Mucosa of descending colon (tissue), 3 donors: Measurements from ENCODE around the gene HADHA. TPM values are rescaled to one million over a fixed set of nuclear protein-coding genes. Genes with fewer than 3 reads are reported as not detected.

Source experiments
- ATAC-seq: fragments of 200-7000 bp; cut with Tn5 transposase; one replicate; pipeline ENCODE4 v1.9.1; 2020; ENCODE audit warnings: mild to moderate bottlenecking, moderate library complexity
- DNase-seq, 3 donors: peaks; one replicate each; pipeline ENCODE4 v3.0.0-alpha.2; 2020
- H3K36me3 ChIP-seq: fragments of 200-600 bp; one replicate; pipeline ENCODE4 v1.8.0; 2021; ENCODE audit warnings: low read depth, mild to moderate bottlenecking
- H3K4me1 ChIP-seq: fragments of 200-600 bp; one replicate; pipeline ENCODE4 v1.8.0; 2021; ENCODE audit warnings: low read depth, mild to moderate bottlenecking
- H3K4me3 ChIP-seq: fragments of 200-600 bp; one replicate; pipeline ENCODE4 v1.8.0; 2021; ENCODE audit warnings: mild to moderate bottlenecking
- H3K9me3 ChIP-seq: fragments of 200-600 bp; one replicate; pipeline ENCODE4 v1.8.0; 2021; ENCODE audit warnings: mild to moderate bottlenecking
- CTCF ChIP-seq: fragments of 200-600 bp; IDR thresholded peaks from one replicate; pipeline ENCODE4 v1.8.0; 2022; ENCODE audit warnings: antibody characterized with exemption, mild to moderate bottlenecking
- intact Hi-C, 2 donors: fragments of 100-400 bp; cut with DNase I in 1 of 2; cut with micrococcal nuclease in 1 of 2; formaldehyde crosslinking; loops; one replicate each; pipeline versions ENCODE4 v1.11.0 to v1.11.1; 2022; cut with DNase I, micrococcal nuclease
- total RNA-seq, 3 donors: library from RNA; stranded (reverse); fragmentation: NEBNext Ultra II Directional in 2 of 3; extraction: Animal tissue kit (Norgen Biotek cat#: 25700) in 2 of 3; gene quantifications; one replicate each; pipeline versions ENCODE4 v1.2.1 to v1.2.4, GENCODE V29; 2021 to 2023
- donor health status: DM: no; HTN: no; CAD: no; lungs with moderate emphysema.
- donor health status: DM: no; HTN: no; CAD: no.
- donor health status: DM: no; HTN: yes; CAD: no.

Gene HADHA
- total RNA-seq, 3 donors from 2014 or later: 185 to 252 (median 226) TPM

GRCh38 chr2:26235089-26235488 is 9.3 kb downstream of the HADHA start:
- ATAC-seq (no peak), DNase-seq (no peak)
- intact Hi-C loops: no loop called here
- Histone ChIP-seq H3K4me3 (no peak overlapping the region), H3K9me3 (no peaks in the 10 kb centered on the region), H3K36me3 (peaks cover 5% of the 10 kb centered on the region), H3K4me1 (peaks cover 4% of the 10 kb centered on the region)
- no peak for TF ChIP-seq CTCF

GRCh38 chr2:26230806-26231205 is 13.6 kb downstream of the HADHA start:
- H3K36me3 ChIP-seq: peaks cover 5% of the 10 kb centered on the region
- H3K9me3 ChIP-seq: no peaks in the 10 kb centered on the region
- ATAC-seq (no peak), DNase-seq (no peak)
- no peak overlapping the region for H3K4me3 ChIP-seq
- intact Hi-C loops: no loop called here
- TF ChIP-seq CTCF: no peak
- no peaks in the 10 kb centered on the region for H3K4me1 ChIP-seq

- intact Hi-C loops: no loop called here
- Histone ChIP-seq H3K4me3 (no peak overlapping the region), H3K36me3 (peaks cover 5% of the 10 kb centered on the region), H3K9me3 (no peaks in the 10 kb centered on the region), H3K4me1 (no peaks in the 10 kb centered on the region)
- no peak for TF ChIP-seq CTCF
- no peak for ATAC-seq
- DNase-seq: no peak
Measured at GRCh38 chr2:26229595-26229994, 14.8 kb downstream of the HADHA start.

GRCh38 chr2:26224095-26224494 is 20.3 kb downstream of the HADHA start:
- H3K4me1 ChIP-seq: no peaks in the 10 kb centered on the region
- no peak for ATAC-seq
- intact Hi-C loops: no loop called here
- no peak for DNase-seq
- TF ChIP-seq CTCF: no peak
- peaks cover 3% of the 10 kb centered on the region for H3K36me3 ChIP-seq
- H3K4me3 ChIP-seq: no peak overlapping the region
- H3K9me3 ChIP-seq: no peaks in the 10 kb centered on the region

GRCh38 chr2:26223018-26223417 is 21.4 kb downstream of the HADHA start:
- DNase-seq: no peak
- Histone ChIP-seq H3K9me3 (no peaks in the 10 kb centered on the region), H3K4me1 (no peaks in the 10 kb centered on the region), H3K36me3 (peaks cover 3% of the 10 kb centered on the region), H3K4me3 (no peak overlapping the region)
- intact Hi-C loops: no loop called here
- no peak for TF ChIP-seq CTCF
- no peak for ATAC-seq

GRCh38 chr2:26217720-26218119 is 26.7 kb downstream of the HADHA start:
- no peaks in the 10 kb centered on the region for H3K4me1 ChIP-seq
- no peak for DNase-seq
- H3K36me3 ChIP-seq: no peaks in the 10 kb centered on the region
- no peak for TF ChIP-seq CTCF
- H3K9me3 ChIP-seq: no peaks in the 10 kb centered on the region
- intact Hi-C loops: no loop called here
- H3K4me3 ChIP-seq: no peak overlapping the region
- ATAC-seq: no peak
